GM12874 (cell line): ENCODE measurements around the gene CHST11.

Source experiments
- CTCF ChIP-seq: IDR thresholded peaks from 2 replicates; pipeline ENCODE4 v1.5.1; 2011; ENCODE audit warnings: low read depth, mild to moderate bottlenecking, control low read depth, low read length, moderate library complexity; ENCODE audit not compliant: insufficient read depth

The CHST11 gene

GRCh38 chr12:104729091-104729490, 272.3 kb downstream of the CHST11 start:
- no peak for TF ChIP-seq CTCF

- no peak for TF ChIP-seq CTCF
These were observed 273.1 kb downstream of the CHST11 start for GRCh38 chr12:104729610-104730446.

- TF ChIP-seq CTCF, result no peak
These were observed 274.0 kb downstream of the CHST11 start for GRCh38 chr12:104730763-104731162.

GRCh38 chr12:104733717-104734175, 277.0 kb downstream of the CHST11 start:
- TF ChIP-seq CTCF, result peak; percentile 18; the same call in 1 of the 2 replicates

- no peak for TF ChIP-seq CTCF
These were observed 277.9 kb downstream of the CHST11 start for GRCh38 chr12:104734541-104735095.

- no peak for TF ChIP-seq CTCF
These were observed 279.1 kb downstream of the CHST11 start for GRCh38 chr12:104735801-104736200.

GRCh38 chr12:104736307-104736706, 279.6 kb downstream of the CHST11 start:
- TF ChIP-seq CTCF, result no peak
